ENCODE measurements around the gene ST7.
A peak's percentile ranks its signal among the peaks of the same experiment; 100 is the strongest.

Gene ST7

DNA sequence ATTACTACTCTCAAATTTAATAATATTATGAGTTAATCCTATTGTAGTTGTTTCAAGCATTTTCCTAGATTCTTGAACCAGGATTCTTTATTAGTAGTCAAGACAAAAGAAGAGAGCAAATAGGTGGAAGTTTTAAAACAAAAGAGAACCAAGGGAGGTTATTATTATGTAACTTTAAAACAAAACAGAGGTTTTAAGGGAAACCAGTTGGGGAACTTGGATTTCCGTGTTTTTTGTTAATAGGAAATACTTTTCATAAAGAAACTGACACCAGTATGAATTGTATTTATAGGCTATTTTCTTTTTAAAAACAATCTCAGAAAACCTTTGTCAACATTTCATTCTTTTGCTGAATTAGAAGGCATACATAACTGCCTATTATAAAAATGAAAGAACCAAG, 185.7 kb downstream of the ST7 start:
- no peak for FAIRE-seq
- DNase-seq (ENCODE audit: insufficient read length, low spot score) = no peak
- TF ChIP-seq POLR2A (IDR thresholded peaks at IDR 0.05; ENCODE audit: low read depth, low read length) = no peak

DNA sequence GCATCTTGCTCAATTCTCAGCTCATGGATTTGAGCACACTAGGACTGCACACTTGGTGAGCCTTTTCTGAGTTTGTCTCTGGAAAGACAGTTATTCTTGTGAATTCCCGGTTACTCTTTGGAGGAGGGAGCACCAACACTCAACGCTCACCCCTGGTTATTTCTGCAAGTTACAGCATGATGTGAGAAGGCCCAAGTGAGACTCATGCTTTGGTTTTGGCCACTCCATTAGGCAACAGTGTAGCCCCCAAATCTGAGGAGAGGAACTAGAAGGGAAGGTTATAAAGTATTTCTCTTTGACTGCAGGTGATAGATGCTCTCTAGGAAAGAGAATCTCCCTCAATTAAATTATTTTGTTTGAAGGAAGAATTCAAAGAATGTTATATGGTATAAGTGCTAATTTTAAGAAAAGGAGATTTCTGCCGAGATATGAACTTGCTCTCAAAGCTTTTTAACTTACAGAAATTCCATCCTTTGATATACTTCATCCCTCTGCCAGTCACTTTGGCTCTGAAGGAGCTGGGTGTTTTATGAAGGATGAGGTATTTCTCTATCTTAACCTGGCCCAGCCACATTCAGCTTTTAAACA, 186.2 kb downstream of the ST7 start:
- no peak for TF ChIP-seq POLR2A (IDR thresholded peaks at IDR 0.05; ENCODE audit: low read depth, low read length)
- FAIRE-seq (no peak), DNase-seq (ENCODE audit: insufficient read length, low spot score) (no peak)

DNA sequence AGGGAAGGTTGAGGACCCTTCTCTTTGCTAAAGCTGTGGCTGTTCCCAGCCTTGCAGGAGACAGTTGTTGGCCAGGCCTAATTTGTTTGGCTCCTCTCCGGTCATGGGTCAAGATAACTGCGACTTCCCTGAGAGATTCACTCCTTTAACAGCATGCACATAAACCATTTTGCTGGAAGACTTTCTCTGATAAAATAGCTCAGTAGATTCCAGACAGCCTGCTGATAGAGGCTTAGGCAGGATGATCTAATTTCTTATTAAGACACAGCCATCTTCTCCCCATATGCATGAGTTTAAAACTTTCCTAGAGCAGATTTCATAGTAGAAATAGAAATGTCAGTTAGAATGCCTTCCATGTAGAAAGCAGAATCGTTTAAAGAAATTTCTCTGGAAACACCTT, 187.6 kb downstream of the ST7 start:
- no peak for FAIRE-seq
- no peak for DNase-seq (ENCODE audit: insufficient read length, low spot score)
- no peak for TF ChIP-seq POLR2A (IDR thresholded peaks at IDR 0.05; ENCODE audit: low read depth, low read length)

DNA sequence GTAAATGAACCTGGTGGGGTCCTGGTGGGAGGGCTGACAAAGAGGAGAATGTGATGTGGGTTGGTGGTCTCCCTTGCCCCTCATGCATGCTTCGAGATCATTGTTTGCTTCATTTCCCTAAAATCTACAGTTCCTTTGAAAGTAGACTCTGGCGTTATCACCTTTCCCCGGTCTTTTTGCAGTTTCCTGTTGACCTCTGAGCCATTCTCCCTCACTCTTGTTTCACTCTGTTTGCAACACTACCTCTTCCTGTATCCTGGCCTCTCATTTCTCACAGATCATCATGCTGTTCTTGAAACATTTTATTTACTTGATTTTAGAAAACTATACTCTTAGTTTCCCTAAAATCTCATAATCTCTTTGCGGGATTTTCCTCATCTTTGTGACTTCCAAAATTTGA, 189.8 kb downstream of the ST7 start:
- no peak for TF ChIP-seq POLR2A (IDR thresholded peaks at IDR 0.05; ENCODE audit: low read depth, low read length)
- FAIRE-seq (no peak), DNase-seq (ENCODE audit: insufficient read length, low spot score) (no peak)

DNA sequence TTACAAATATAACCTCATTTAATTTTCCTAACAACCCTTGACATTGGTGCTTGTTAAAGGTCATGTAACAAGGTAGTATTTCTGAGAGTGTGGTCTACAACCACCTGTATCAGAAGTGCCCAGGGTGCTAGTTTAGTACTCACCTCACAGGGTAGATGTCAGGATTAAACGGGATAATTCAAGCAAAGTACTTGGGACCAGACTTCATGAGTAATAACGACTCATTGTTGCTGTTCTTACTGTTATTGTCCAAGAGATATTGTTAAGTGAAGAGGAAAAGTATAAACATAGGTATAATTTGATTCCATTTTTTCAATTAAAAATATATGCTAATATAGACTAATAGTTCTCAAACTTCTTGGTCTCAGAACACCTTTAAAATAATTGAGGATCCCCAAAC, 190.3 kb downstream of the ST7 start:
- TF ChIP-seq POLR2A (IDR thresholded peaks at IDR 0.05; ENCODE audit: low read depth, low read length) = no peak
- FAIRE-seq = peak; percentile 66
- no peak for DNase-seq (ENCODE audit: insufficient read length, low spot score)

DNA sequence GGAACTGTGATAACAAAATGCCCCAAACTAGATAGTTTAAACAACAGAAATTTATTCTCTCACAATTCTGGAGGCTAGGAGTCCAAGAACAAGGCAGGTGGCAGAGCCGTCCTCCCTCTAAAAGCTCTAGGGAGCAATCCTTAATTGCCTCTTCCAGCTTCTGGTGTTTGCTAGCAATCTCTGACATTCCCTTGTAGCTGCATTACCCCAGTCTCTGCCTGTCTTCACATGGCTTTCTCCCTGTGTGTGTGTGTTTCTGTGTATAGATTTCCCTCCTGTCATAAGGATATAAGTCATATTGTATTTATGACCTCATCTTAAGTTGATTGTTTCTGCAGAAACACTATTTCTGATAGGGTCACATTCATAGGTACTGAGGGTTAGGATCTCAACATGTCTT, 192.0 kb downstream of the ST7 start:
- FAIRE-seq (no peak), DNase-seq (ENCODE audit: insufficient read length, low spot score) (no peak)
- no peak for TF ChIP-seq POLR2A (IDR thresholded peaks at IDR 0.05; ENCODE audit: low read depth, low read length)

DNA sequence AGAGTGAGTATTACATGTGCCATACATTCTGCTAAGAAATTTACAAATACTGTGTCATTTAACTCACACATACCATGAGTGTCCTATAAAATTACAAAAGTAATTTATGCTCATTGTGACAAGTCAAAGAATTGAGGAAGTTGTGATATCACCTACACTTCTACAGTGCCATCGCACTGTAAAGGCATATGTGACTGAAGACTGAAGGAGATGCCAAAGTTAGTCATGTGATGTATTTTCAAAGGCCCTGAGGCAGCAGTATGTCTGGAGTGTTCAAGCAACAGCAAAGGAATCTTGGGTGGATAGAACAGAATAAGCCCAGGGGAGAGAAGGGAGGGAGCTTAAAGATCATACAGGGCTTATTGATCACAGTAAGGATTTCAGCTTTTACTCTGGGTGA, 192.8 kb downstream of the ST7 start:
- FAIRE-seq (no peak), DNase-seq (ENCODE audit: insufficient read length, low spot score) (no peak)
- TF ChIP-seq POLR2A (IDR thresholded peaks at IDR 0.05; ENCODE audit: low read depth, low read length) = no peak

DNA sequence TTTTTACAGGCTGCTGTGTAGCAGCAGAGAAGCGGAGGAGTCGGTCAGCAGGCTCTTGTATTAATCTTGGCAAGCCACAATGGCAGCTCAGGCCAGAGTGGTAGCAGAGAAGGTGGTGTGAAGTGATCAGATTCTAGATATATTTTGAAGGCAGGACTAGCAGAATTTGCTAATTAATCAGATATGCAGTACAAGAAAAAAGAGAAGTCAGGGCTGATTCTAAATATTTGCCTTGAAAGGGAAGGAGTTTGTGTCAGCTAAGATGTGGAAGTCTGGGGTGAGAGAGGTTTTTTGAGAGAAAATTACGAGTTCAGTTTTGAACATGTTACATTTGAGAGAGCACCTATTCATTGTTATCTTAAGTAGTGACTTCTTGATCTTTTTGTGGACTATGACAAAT, 193.2 kb downstream of the ST7 start:
- FAIRE-seq (no peak), DNase-seq (ENCODE audit: insufficient read length, low spot score) (no peak)
- no peak for TF ChIP-seq POLR2A (IDR thresholded peaks at IDR 0.05; ENCODE audit: low read depth, low read length)

DNA sequence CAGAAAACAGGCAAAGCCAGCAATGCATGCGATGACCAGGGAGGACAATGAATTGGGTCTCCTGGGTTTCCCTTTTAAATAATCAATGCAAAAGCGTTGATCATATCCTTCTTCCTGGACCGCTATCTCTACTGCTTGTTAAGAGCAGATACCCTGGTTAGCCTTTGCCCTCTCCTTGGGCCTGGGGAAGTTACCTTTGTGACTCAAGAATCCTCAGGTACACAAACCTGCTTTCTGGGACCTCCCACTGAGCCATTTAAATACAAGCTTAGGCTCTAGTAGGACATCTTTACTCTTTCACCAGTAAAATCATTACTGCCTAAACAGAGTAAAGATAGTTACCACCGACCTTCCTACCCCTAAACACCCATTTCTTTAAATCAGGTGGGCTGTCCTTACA, 195.7 kb downstream of the ST7 start:
- FAIRE-seq (no peak), DNase-seq (ENCODE audit: insufficient read length, low spot score) (no peak)
- no peak for TF ChIP-seq POLR2A (IDR thresholded peaks at IDR 0.05; ENCODE audit: low read depth, low read length)

DNA sequence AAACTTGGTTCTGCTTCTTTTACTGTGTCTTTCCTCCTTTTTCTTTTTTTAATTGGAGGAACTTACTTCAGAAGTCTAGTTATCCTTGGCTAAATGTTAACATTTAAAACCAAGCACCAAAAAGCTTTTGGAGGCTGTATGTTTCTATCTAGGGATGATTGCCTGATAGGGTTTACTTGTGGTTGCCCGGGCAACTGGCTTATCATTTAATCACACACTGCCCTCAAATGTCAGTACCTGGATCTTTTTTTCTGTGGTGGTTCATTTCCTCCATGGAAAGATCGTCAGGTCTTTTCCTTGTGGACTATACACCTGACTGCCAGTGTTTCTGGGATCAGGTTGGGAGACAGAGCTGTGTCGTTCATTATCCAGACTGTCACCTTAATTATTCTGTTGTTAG, 196.4 kb downstream of the ST7 start:
- DNase-seq (ENCODE audit: insufficient read length, low spot score) = no peak
- FAIRE-seq = no peak
- no peak for TF ChIP-seq POLR2A (IDR thresholded peaks at IDR 0.05; ENCODE audit: low read depth, low read length)

DNA sequence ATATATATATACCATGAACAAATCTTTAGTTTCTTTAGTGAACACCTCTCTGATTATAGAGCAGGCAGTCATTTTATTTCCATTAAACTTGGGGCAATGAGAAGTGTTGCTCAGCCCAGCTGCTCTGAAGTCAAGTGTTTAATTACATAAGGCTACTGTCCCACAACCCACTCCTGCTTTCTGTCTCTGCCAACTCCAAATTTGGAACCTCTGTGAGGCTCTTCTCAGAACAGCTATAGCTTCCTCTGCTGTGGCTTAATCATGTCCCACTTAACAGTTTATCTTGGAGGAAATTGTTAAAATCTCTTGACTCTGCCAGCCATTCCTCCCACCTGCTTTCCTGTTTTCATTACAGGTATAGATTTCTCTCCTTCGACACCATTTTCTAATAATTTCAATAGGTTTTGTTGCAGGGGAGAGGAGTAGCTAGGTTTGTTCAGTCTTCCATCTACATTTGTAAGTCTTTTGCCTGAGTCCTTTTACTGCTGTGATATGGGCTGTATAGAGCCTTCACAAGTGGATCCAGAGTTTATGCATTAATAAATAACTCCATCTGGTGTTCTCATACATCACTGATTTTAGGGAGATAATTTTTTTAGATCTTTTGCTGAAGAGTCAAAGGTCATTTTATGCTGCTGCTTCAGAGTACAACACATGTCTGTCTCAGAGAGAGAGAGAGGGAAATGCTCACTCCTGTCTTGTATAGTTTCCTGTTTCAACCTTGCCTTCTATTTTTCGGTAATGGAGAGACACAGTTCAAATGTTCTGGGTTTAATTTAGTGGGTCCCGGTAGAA, 199.1 kb downstream of the ST7 start:
- FAIRE-seq (no peak), DNase-seq (ENCODE audit: insufficient read length, low spot score) (no peak)
- TF ChIP-seq POLR2A (IDR thresholded peaks at IDR 0.05; ENCODE audit: low read depth, low read length) = no peak

DNA sequence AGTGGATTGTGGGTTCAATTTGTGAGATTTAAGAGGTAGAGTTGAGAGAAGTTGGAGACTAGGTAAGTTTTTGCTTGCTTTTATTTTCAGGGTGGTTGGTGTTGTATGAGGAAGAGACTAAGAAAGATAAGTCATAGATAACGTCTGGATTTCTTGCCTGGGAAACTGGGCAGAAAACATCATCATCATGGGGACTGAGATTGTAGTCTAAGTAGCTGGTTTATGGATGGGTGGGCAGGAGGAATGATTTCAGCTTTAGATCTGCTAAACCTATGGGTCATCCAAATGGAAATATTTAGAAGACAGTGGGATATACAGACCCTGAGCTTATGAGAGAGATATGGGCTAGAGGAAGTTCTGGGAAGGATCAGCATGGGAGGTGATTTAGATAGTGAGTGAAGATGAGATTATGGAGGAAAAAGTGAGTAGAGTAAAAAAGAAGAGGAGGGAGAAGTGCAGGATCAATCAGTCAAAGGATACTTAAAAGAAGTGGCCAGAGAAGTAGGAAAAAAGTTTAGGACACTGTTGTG, 199.8 kb downstream of the ST7 start:
- FAIRE-seq (no peak), DNase-seq (ENCODE audit: insufficient read length, low spot score) (no peak)
- no peak for TF ChIP-seq POLR2A (IDR thresholded peaks at IDR 0.05; ENCODE audit: low read depth, low read length)

DNA sequence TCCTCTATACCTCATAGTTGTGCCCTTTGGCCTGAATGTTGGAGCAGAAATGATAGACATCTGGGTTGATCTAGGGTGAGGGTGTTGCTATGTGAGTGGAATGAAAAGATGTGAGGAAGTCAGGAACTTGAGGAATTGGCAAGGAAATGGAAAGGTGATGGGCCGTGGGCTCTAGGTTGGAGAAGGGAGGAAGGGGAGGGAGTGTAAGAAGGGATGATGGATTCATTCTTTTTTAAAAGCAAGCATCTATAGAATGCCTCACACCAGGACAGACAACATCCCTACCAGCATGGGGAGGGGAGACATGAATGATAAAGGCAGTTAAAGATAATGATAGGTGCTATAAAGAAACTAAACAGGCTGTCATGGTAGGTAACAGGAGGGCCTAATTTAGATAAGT, 201.4 kb downstream of the ST7 start:
- TF ChIP-seq POLR2A (IDR thresholded peaks at IDR 0.05; ENCODE audit: low read depth, low read length) = no peak
- FAIRE-seq = no peak
- DNase-seq (ENCODE audit: insufficient read length, low spot score) = no peak

DNA sequence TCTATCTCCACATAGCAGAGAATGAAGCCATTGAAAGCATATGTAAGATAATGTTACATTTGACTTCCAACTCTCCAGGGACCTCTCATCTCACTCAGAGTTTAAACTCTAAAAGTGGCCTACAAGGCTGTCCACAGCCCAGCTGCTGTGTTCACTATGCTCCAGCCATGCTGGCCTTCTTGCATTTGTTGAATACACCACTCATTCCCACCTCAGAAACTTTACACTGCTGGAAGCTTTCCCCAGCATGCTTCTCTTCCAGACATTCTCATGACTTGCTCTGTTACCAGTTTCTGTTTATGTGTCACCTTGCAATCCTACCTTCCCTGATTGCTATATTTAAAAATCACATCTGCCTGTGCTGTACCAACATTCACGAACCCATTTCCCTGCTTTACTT, 202.4 kb downstream of the ST7 start:
- no peak for DNase-seq (ENCODE audit: insufficient read length, low spot score)
- TF ChIP-seq POLR2A (IDR thresholded peaks at IDR 0.05; ENCODE audit: low read depth, low read length) = no peak
- no peak for FAIRE-seq
